Measurements from ENCODE around the gene CSE1L.
"Not testable (repeated sequence)": the region's sequence is repeated elsewhere in the genome, so short reads cannot be mapped to it uniquely, and the experiment has no call there.

Gene CSE1L

GRCh38 chr20:49046087-49046900 is at the start of gene CSE1L:
CSE1L (plus strand) TSS chr20:49046312; CDS start chr20:49058464, 12,152 bp downstream.
- DNase-seq (ENCODE audit: low read depth in 2 of 2), result peak; percentile 91

- DNase-seq (ENCODE audit: low read depth in 2 of 2), result no peak
Observed at GRCh38 chr20:48999890-49000870, 45.9 kb upstream of the CSE1L start.

- DNase-seq (ENCODE audit: low read depth in 2 of 2), result no peak
Observed at GRCh38 chr20:49001741-49002140, 44.4 kb upstream of the CSE1L start.

GRCh38 chr20:49006446-49006980 is 39.6 kb upstream of the CSE1L start:
- DNase-seq (ENCODE audit: low read depth in 2 of 2), result no peak

- no peak for DNase-seq (ENCODE audit: low read depth in 2 of 2)
Observed at GRCh38 chr20:49009899-49010631, 36.0 kb upstream of the CSE1L start.

- no peak for DNase-seq (ENCODE audit: low read depth in 2 of 2)
Observed at GRCh38 chr20:49024220-49024619, 21.9 kb upstream of the CSE1L start.

- not testable (repeated sequence) for DNase-seq (ENCODE audit: low read depth in 2 of 2)
Observed at GRCh38 chr20:49028177-49028576, 17.9 kb upstream of the CSE1L start.

GRCh38 chr20:49028684-49029083 is 17.4 kb upstream of the CSE1L start:
- DNase-seq (ENCODE audit: low read depth in 2 of 2), result no peak

GRCh38 chr20:49029203-49029602 is 16.9 kb upstream of the CSE1L start:
- no peak for DNase-seq (ENCODE audit: low read depth in 2 of 2)

- no peak for DNase-seq (ENCODE audit: low read depth in 2 of 2)
Observed at GRCh38 chr20:49030954-49031619, 15.0 kb upstream of the CSE1L start.

- no peak for DNase-seq (ENCODE audit: low read depth in 2 of 2)
Observed at GRCh38 chr20:49032455-49032854, 13.7 kb upstream of the CSE1L start.

- DNase-seq (ENCODE audit: low read depth in 2 of 2), result no peak
Observed at GRCh38 chr20:49034070-49034732, 11.9 kb upstream of the CSE1L start.

- peak in 1 of 2 donors; percentile 7 for DNase-seq (ENCODE audit: low read depth in 2 of 2)
Observed at GRCh38 chr20:49037962-49038387, 8.1 kb upstream of the CSE1L start.

GRCh38 chr20:49039854-49040253 is 6.3 kb upstream of the CSE1L start:
- no peak for DNase-seq (ENCODE audit: low read depth in 2 of 2)

GRCh38 chr20:49043000-49043399 is 3.1 kb upstream of the CSE1L start:
- DNase-seq (ENCODE audit: low read depth in 2 of 2), result no peak

GRCh38 chr20:49045440-49046086 is 549 bp upstream of the CSE1L start:
- peak; percentile 12 to 15 for DNase-seq (ENCODE audit: low read depth in 2 of 2)

GRCh38 chr20:49052334-49052733 is 6.2 kb downstream of the CSE1L start:
- no peak for DNase-seq (ENCODE audit: low read depth in 2 of 2)

GRCh38 chr20:49054056-49054643 is 8.0 kb downstream of the CSE1L start:
- no peak for DNase-seq (ENCODE audit: low read depth in 2 of 2)

GRCh38 chr20:49063279-49063678 is 17.2 kb downstream of the CSE1L start:
- DNase-seq (ENCODE audit: low read depth in 2 of 2), result no peak
